ENCODE data around the gene RNF145. TPM values are rescaled to one million over a fixed set of nuclear protein-coding genes. Genes with fewer than 3 reads are reported as not detected.
A peak's percentile ranks its signal among the peaks of the same experiment; 100 is the strongest.

RNF145 gene
- total RNA-seq, 6 experiments from 2014 or later: 69.8 to 88.1 (median 78.6) TPM

GRCh38 chr5:159189310-159189709 lies 20.0 kb downstream of the RNF145 start:
- Mint-ChIP-seq H3K27me3 (ENCODE audit: insufficient read depth) (no peaks in the 10 kb centered on the region), H3K9me3 (no peaks in the 10 kb centered on the region), H3K4me1 (ENCODE audit: low read depth) (peaks cover 62% of the 10 kb centered on the region), H3K4me3 (peak overlapping the region; percentile 11; the same call in 1 of the 2 replicates), H3K27ac (peak overlapping the region; percentile 63), H3K36me3 (ENCODE audit: low read depth) (peaks cover 55% of the 10 kb centered on the region)
- TF ChIP-seq, protein P1, sequence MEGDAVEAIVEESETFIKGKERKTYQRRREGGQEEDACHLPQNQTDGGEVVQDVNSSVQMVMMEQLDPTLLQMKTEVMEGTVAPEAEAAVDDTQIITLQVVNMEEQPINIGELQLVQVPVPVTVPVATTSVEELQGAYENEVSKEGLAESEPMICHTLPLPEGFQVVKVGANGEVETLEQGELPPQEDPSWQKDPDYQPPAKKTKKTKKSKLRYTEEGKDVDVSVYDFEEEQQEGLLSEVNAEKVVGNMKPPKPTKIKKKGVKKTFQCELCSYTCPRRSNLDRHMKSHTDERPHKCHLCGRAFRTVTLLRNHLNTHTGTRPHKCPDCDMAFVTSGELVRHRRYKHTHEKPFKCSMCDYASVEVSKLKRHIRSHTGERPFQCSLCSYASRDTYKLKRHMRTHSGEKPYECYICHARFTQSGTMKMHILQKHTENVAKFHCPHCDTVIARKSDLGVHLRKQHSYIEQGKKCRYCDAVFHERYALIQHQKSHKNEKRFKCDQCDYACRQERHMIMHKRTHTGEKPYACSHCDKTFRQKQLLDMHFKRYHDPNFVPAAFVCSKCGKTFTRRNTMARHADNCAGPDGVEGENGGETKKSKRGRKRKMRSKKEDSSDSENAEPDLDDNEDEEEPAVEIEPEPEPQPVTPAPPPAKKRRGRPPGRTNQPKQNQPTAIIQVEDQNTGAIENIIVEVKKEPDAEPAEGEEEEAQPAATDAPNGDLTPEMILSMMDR (IDR thresholded peaks at IDR 0.05): no peak
- DNase-seq: no peak

DNA sequence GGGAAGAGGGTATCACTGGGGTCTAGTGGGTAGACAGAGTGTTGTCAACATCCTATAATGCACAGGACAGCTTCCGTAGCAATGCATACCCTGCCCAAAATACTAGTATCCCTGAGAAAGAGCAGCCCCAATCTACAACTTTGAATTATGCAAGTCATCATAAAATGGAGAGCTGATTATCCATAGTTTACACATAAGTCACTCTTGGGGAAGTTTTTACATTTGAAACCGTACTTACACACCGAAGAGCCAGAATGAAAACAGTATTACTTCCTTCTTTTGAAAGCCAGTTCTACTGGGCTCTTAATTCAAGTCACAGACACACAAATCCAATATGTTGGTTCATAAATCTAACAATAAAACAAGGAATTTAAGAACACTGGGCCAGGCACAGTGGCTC lies 21.6 kb downstream of the RNF145 start:
- Mint-ChIP-seq H3K36me3 (ENCODE audit: low read depth) (peaks cover 42% of the 10 kb centered on the region), H3K27me3 (ENCODE audit: insufficient read depth) (no peaks in the 10 kb centered on the region), H3K27ac (peak overlapping the region; percentile 72), H3K4me3 (no peak overlapping the region), H3K4me1 (ENCODE audit: low read depth) (peaks cover 73% of the 10 kb centered on the region), H3K9me3 (no peaks in the 10 kb centered on the region)
- no peak for DNase-seq
- TF ChIP-seq, protein P1 (IDR thresholded peaks at IDR 0.05): no peak

GRCh38 chr5:159186319-159186718 lies 23.0 kb downstream of the RNF145 start:
- peaks cover 86% of the 10 kb centered on the region for H3K4me1 Mint-ChIP-seq (ENCODE audit: low read depth)
- H3K9me3 Mint-ChIP-seq: no peaks in the 10 kb centered on the region
- no peaks in the 10 kb centered on the region for H3K27me3 Mint-ChIP-seq (ENCODE audit: insufficient read depth)
- TF ChIP-seq, protein P1 (IDR thresholded peaks at IDR 0.05): no peak
- no peak for DNase-seq
- H3K27ac Mint-ChIP-seq: peak overlapping the region; percentile 96
- peaks cover 39% of the 10 kb centered on the region for H3K36me3 Mint-ChIP-seq (ENCODE audit: low read depth)
- H3K4me3 Mint-ChIP-seq: peak overlapping the region; percentile 73

DNA sequence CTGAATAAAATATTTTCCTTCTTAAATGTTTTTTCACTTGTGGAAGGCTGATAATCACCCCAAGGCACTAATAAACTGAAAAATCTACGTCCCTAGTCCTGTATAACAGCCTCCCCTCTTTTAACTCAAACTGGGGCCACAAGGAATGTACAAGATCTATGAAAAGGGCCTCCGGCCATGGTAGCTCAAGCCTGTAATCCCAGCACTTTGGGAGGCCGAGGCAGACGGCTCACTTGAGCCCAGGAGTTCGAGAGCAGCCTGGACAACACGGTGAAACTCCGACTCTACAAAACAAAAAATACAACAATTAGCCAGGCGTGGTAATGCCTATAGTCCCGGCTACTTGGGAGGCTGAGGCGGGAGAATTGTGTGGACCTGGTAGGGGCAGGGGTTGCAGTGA lies 23.6 kb downstream of the RNF145 start:
- peak overlapping the region; percentile 96 for H3K27ac Mint-ChIP-seq
- H3K4me3 Mint-ChIP-seq: peak overlapping the region; percentile 73
- TF ChIP-seq, protein P1 (IDR thresholded peaks at IDR 0.05): no peak
- no peaks in the 10 kb centered on the region for H3K9me3 Mint-ChIP-seq
- peaks cover 87% of the 10 kb centered on the region for H3K4me1 Mint-ChIP-seq (ENCODE audit: low read depth)
- H3K36me3 Mint-ChIP-seq (ENCODE audit: low read depth): peaks cover 41% of the 10 kb centered on the region
- DNase-seq: no peak
- no peaks in the 10 kb centered on the region for H3K27me3 Mint-ChIP-seq (ENCODE audit: insufficient read depth)

- peaks cover 43% of the 10 kb centered on the region for H3K36me3 Mint-ChIP-seq (ENCODE audit: low read depth)
- peaks cover 92% of the 10 kb centered on the region for H3K4me1 Mint-ChIP-seq (ENCODE audit: low read depth)
- H3K4me3 Mint-ChIP-seq: peak overlapping the region; percentile 73
- no peaks in the 10 kb centered on the region for H3K27me3 Mint-ChIP-seq (ENCODE audit: insufficient read depth)
- H3K9me3 Mint-ChIP-seq: no peaks in the 10 kb centered on the region
- peak; percentile 86 for DNase-seq
- H3K27ac Mint-ChIP-seq: peak overlapping the region; percentile 96
- TF ChIP-seq, protein P1 (IDR thresholded peaks at IDR 0.05): no peak
Observed at GRCh38 chr5:159184858-159185381, 24.4 kb downstream of the RNF145 start.

Data from HFFc6 (cell line).